Articular chondrocyte of knee joint (primary cell): ENCODE measurements around the gene FOXB2. TPM values are rescaled to one million over a fixed set of nuclear protein-coding genes. Genes with fewer than 3 reads are reported as not detected.

Source experiments
- small RNA-seq: library from RNA; depleted of rRNA; stranded (forward); fragments of <200 nt; gene quantifications from one replicate; pipeline ENCODE3, GENCODE V24; 2012
- total RNA-seq: library from RNA; depleted of rRNA; stranded (reverse); fragments of >200 nt; gene quantifications from 2 replicates; pipeline ENCODE4 v1.2.3, GENCODE V29; 2012

FOXB2 gene
- not detected in 2 replicates for total RNA-seq

DNA sequence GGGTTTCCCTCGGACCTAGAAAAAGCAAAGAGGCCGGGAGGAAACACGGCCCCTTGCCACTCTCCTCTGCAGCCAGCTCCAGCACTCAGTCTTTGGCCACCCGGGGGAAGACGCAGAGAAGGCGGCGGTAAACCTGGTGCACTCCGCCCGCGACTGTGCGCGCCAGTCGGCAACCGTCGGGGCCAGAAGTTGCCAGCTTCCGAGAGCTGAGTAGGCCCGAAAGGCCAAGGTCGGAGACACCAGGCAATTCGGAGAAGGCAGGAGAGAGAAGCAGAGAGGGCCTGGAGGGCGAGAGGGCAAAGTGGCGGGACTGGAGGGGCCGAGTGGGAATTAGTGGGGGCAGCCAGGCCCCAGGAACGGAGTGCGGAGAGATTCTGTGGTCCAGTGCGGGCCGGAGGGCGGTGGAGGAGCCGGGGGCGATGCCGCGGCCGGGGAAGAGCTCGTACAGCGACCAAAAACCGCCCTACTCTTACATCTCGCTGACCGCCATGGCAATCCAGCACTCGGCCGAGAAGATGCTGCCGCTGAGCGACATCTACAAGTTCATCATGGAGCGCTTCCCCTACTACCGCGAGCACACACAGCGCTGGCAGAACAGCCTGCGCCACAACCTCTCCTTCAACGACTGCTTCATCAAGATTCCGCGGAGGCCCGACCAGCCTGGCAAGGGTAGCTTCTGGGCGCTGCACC lies at the start of gene FOXB2:
Gene FOXB2 (plus strand): TSS at position 420 of the 690 bp plus-strand sequence. CDS start 0 bp downstream, at position 420.

Small RNAs within 50 kb of the gene (small RNA-seq; reads per million reads assigned to genes)
- not detected for gene ATP5MFP3

Other genes starting within 250 kb of the FOXB2 start
- 282 and 619 TPM in 2 replicates for gene PRUNE2, start 113.5 kb upstream of the FOXB2 start, total RNA-seq
- 68.5 and 76.4 TPM in 2 replicates for gene VPS13A, start 157.9 kb downstream of the FOXB2 start, total RNA-seq